Activated B cell treated with CpG ODN at 0.5 μM for 24 hours (primary cell): ENCODE measurements around the gene ENOX1. TPM values are rescaled to one million over a fixed set of nuclear protein-coding genes. Genes with fewer than 3 reads are reported as not detected.

Source experiments
- ATAC-seq: fragments of 200-7000 bp; cut with Tn5 transposase; one replicate; pipeline ENCODE4 v1.10.0; 2021; ENCODE audit warnings: low read depth, mild to moderate bottlenecking, moderate library complexity
- CTCF ChIA-PET: fragments of 350-600 bp; sonication (Branson Sonifier 250); formaldehyde crosslinking; loops from one replicate; lab custom pipeline; 2021; ENCODE audit warnings: antibody characterized with exemption; lab: Charles Lee
- POLR2A ChIA-PET: fragments of 350-600 bp; sonication (Branson Sonifier 250); formaldehyde crosslinking; loops from one replicate; lab custom pipeline; 2021; ENCODE audit warnings: antibody characterized with exemption; lab: Charles Lee
- DNase-seq: peaks from one replicate; pipeline ENCODE4 v3.0.0; 2022
- H3K27ac Mint-ChIP-seq: one replicate; pipeline ENCODE4 v1.8.0; 2020; ENCODE audit warnings: mixed read lengths
- H3K27me3 Mint-ChIP-seq: one replicate; pipeline ENCODE4 v1.8.0; 2021; ENCODE audit warnings: mixed read lengths
- H3K36me3 Mint-ChIP-seq: one replicate; pipeline ENCODE4 v1.8.0; 2021; ENCODE audit warnings: low read depth, mixed read lengths
- H3K4me1 Mint-ChIP-seq: one replicate; pipeline ENCODE4 v1.8.0; 2021; ENCODE audit warnings: mixed read lengths
- H3K4me3 Mint-ChIP-seq: one replicate; pipeline ENCODE4 v1.8.0; 2020; ENCODE audit warnings: mild to moderate bottlenecking, mixed read lengths
- H3K9me3 Mint-ChIP-seq: one replicate; pipeline ENCODE4 v1.8.0; 2020; ENCODE audit warnings: mixed read lengths
- CTCF ChIP-seq: fragments of 200-600 bp; IDR thresholded peaks from one replicate; pipeline ENCODE4 v1.8.0; 2022; ENCODE audit warnings: antibody characterized with exemption, mild to moderate bottlenecking
- intact Hi-C: fragments of 100-400 bp; cut with micrococcal nuclease; formaldehyde crosslinking; loops from one replicate; pipeline ENCODE4 v1.15.1; 2024
- total RNA-seq: library from RNA; stranded (reverse); gene quantifications from 2 replicates; pipeline ENCODE4 v1.2.3, GENCODE V29; 2022

ENOX1 gene
- total RNA-seq, 1 donor from 2014 or later = not detected

- DNase-seq (no peak), ATAC-seq (no peak)
- no peaks in the 10 kb centered on the region for H3K4me1 Mint-ChIP-seq
- ChIA-PET POLR2A (no interaction called here), CTCF (no interaction called here)
- no peaks in the 10 kb centered on the region for H3K36me3 Mint-ChIP-seq
- no peaks in the 10 kb centered on the region for H3K9me3 Mint-ChIP-seq
- H3K27me3 Mint-ChIP-seq = peaks cover 13% of the 10 kb centered on the region
- H3K27ac Mint-ChIP-seq = no peak overlapping the region
- no peak for TF ChIP-seq CTCF
- intact Hi-C loops = no loop called here
- no peak overlapping the region for H3K4me3 Mint-ChIP-seq
Observed at GRCh38 chr13:43293986-43294385, 492.8 kb downstream of the ENOX1 start.

GRCh38 chr13:43293561-43293960, 493.2 kb downstream of the ENOX1 start:
- intact Hi-C loops = no loop called here
- ChIA-PET POLR2A (no interaction called here), CTCF (no interaction called here)
- peaks cover 10% of the 10 kb centered on the region for H3K27me3 Mint-ChIP-seq
- no peaks in the 10 kb centered on the region for H3K36me3 Mint-ChIP-seq
- no peak overlapping the region for H3K4me3 Mint-ChIP-seq
- ATAC-seq (no peak), DNase-seq (no peak)
- no peaks in the 10 kb centered on the region for H3K4me1 Mint-ChIP-seq
- TF ChIP-seq CTCF = no peak
- H3K27ac Mint-ChIP-seq = no peak overlapping the region
- H3K9me3 Mint-ChIP-seq = no peaks in the 10 kb centered on the region

DNA sequence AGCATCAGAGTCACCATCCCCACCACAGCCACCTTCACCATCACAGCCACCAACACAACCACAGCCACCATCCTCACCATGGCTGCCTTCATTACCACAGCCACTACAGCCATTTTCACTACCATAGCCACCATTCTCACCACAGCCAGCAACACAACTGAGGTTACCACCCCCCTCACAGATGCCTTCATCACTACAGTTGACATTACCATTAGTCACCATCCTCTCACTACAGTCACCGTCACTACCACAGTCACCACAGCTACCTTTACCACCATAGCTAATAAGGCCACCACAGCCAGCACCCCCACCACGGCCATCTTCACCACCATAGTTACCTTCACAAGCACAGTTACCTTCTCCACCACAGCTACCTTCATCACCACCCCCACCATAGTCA, 493.8 kb downstream of the ENOX1 start:
- Mint-ChIP-seq H3K27ac (no peak overlapping the region), H3K4me3 (no peak overlapping the region), H3K27me3 (peaks cover 10% of the 10 kb centered on the region), H3K9me3 (no peaks in the 10 kb centered on the region), H3K36me3 (no peaks in the 10 kb centered on the region), H3K4me1 (no peaks in the 10 kb centered on the region)
- no peak for TF ChIP-seq CTCF
- intact Hi-C loops = no loop called here
- ChIA-PET POLR2A (no interaction called here), CTCF (no interaction called here)
- DNase-seq (no peak), ATAC-seq (no peak)

GRCh38 chr13:43291287-43292060, 495.3 kb downstream of the ENOX1 start:
- no peak for TF ChIP-seq CTCF
- no peak overlapping the region for H3K4me3 Mint-ChIP-seq
- H3K36me3 Mint-ChIP-seq = no peaks in the 10 kb centered on the region
- H3K4me1 Mint-ChIP-seq = no peaks in the 10 kb centered on the region
- ATAC-seq (no peak), DNase-seq (no peak)
- no peak overlapping the region for H3K27ac Mint-ChIP-seq
- ChIA-PET POLR2A (no interaction called here), CTCF (no interaction called here)
- intact Hi-C loops = no loop called here
- peaks cover 6% of the 10 kb centered on the region for H3K27me3 Mint-ChIP-seq
- H3K9me3 Mint-ChIP-seq = no peaks in the 10 kb centered on the region

- Mint-ChIP-seq H3K4me1 (no peaks in the 10 kb centered on the region), H3K27me3 (peaks cover 7% of the 10 kb centered on the region), H3K36me3 (no peaks in the 10 kb centered on the region), H3K27ac (no peak overlapping the region), H3K4me3 (no peak overlapping the region), H3K9me3 (no peaks in the 10 kb centered on the region)
- TF ChIP-seq CTCF = no peak
- CTCF ChIA-PET = no interaction called here
- intact Hi-C loops = no loop called here
- no peak for ATAC-seq
- POLR2A ChIA-PET = no interaction called here
- no peak for DNase-seq
Observed at GRCh38 chr13:43289470-43290255, 497.1 kb downstream of the ENOX1 start.
